Endothelial cell of hepatic sinusoid (primary cell): ENCODE measurements around the gene CEP85.
"Not testable (repeated sequence)": the region's sequence is repeated elsewhere in the genome, so short reads cannot be mapped to it uniquely, and the experiment has no call there.

Experiments
- in situ Hi-C: cut with HindIII; loops from 2 replicates; pipeline ENCODE4 v1.10.0; 2017; ENCODE audit warnings: low sequenced_read_pairs

The CEP85 gene

DNA sequence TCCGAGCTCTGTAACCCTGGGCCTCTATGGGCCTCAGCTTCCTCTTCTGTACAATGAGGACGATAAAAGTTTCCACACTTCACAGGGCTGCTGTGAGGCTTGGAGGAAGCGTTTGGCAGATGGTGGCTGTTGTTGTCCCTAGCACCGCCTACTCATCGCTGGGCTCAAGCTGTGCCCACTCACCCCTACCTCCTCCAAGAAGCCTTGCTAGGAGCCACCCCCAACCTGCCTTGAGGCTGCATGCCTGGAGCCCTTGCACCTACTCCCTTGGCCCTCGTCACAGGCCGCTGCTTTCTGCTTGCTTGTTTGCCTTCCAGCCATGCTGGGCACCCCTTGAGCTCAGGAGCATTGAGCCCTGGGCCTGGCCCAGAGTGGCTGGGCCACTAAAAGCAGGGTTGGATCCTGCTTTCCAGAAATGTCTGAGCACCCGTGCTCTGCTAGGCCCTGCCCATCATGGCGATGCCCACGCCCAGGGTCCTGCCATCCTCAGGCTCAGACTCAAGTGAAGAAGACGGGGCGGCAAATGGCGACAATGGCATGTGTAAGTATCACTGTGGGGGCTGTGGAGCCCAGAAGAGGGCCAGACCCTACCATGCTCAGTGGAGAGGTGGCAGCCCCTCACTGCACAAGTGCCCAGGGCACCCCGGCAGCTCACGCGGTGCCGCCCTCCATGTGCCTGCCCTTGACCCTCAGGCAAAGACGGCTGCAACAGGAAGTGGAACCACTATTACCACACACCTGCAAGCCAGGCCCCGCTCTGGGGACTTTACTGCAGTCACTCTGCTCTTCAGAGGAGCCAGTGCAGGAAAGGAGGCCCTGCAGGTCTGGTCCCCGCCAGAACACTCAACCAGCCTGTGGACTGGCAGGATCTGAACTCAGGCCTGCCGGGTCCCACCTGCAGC, 55.4 kb downstream of the CEP85 start:
- in situ Hi-C loops = no loop called here

DNA sequence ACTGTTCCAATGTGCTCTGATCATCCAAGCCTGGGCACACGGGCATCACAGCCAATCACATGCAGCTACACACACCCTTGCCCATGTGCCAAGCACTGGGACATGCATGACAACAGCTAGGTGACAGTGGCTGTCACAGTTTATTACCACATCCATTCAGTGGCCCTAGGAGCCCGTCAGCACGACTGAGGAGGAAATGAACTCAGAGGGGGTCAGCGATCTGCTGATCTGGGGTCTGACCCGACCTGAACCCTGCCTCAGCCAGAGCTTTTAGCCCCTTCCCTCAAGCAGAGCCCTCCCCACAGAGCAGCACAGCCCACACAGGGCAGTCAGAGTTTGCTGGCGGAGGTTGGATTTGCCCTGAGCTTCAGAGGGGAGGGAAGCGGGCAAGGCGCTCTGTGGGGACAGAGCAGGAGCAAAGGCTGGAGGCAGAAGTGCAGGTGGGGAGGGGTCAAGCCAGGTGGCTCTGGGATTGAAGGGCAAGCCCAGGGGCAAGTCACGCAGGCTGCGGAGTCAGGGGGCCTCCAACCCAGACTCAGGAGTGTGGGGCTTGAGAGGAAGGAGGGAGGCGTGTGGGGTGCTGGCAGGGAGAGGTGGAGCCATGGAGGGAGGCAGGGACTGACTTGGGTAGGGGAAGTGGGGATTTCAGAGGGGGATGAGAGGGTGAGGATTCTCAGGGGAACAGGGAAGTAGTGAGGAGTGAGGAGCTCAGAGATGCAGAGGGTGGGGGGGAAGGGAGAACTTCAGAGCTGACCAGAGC, 56.3 kb downstream of the CEP85 start:
- in situ Hi-C loops = no loop called here

DNA sequence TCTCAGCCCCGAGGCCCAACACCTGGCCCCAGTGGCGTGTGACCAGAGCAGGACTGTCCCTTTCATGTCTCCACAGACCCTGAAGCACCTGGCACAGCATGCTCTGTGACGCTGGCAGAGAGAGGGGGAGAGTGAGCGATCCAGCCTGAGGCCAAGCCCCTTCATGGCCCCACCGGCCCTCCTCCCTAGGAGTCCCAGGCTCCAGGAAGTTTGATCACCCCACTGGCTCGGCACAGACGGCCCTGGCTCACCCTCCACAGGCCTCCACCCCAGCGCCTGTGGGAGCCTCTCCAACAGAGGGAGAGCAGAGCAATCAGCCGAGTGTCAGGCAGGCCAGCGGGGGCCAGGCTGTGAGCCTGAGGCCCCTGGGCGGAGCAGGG, 56.9 kb downstream of the CEP85 start:
- in situ Hi-C loops = no loop called here

DNA sequence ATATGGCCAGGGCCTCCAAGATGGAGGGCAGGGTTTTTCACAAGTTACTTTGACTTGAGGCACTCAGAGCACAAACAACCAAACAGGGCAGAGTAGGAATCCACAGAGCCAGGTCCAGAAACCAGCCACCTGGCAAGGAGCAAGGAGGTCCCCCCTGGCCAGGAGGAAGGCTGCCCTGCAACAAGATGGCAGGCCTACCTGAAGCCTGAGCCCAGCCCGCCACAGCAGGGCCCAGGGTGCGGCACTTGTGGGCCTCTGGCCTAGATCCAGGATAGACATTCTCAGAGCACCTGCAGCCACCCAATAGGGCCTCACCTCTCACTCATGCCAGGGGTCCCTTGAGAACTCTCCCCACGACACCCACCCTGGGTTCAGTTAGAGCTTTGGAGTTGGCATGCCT, 57.4 kb downstream of the CEP85 start:
- in situ Hi-C loops = no loop called here

GRCh38 chr1:26291939-26292338, 57.9 kb downstream of the CEP85 start:
- in situ Hi-C loops = no loop called here

GRCh38 chr1:26292735-26293134, 58.7 kb downstream of the CEP85 start:
- in situ Hi-C loops = not testable (repeated sequence)

GRCh38 chr1:26293911-26294463, 60.0 kb downstream of the CEP85 start:
- in situ Hi-C loops = no loop called here

DNA sequence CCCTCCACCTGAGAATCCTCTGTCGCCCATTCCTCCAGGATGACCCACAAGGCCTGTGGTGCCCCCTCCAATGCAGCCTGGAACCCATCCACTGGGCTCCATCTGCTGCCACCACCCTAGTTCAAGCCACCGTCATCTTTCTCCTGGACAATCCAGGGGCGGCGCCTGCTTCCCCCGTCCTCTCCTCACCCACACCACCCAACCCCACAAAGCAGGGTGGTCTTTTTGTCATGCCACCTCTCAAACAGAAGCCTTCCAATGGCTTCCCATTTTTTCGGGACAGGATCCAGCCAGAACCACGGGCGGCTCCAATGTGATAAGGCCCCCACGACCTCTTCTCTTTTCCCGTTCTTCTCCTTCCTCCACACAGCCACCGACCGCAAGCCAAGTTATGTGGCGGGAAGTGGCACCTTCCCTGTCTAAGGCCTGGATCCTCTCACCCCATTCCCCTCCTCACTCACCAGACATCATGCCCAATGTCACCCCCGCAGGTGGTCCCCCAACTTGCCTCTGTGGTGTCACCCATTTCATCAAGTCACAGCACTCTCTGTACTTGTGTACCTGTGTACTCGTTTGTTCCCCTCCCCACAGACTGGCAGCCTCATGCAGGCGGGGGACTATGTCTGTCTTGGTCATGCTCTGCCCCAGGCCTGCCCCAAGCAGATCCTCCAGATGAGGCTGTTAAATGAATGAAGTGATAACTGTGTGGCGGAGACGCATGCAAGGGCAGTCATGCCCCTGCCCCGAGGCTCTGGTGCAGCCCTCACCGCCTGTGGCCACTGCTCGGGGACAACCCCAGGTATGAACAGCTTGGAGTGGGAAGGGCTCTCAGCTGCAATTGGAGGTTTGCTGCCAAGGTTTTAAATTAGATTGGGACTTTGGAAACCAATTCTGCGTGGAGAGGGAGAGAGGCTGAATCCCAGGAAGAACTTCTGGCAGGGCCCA, 61.5 kb downstream of the CEP85 start:
- in situ Hi-C loops = no loop called here

DNA sequence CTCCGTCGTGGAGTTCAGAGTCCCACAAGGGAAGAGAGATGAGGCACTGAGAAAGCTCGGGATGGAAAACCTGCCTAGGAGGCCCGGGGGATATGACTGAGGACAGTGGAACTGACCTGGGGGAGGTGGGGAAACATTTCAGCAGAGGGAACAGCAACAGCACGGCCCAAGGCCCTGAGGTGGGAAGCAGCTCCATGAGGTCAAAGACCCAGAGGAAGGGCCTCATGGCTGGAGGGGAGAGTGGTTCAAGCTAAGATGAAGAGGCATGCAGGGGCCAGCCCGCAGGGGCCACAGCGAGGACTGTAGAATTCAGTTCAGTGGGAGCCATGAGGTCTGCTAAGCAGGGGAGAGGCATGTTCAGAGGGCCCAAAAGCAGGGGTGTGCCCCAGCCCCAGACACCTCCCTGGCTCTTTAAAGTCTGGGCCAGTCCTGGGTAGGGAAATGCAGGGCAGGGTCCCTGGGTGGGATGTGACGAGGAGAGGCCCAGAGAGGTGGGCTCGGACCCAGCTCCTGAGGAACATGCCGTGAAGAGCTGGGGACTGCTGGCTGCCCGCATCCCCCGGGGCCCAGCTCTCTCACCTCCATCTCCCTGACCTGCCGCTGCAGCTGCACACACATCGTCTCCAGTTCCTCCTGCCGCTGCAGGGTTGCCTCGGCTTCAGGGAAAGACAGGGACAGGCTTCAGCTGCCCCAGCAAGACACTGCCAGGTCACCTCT, 62.5 kb downstream of the CEP85 start:
- in situ Hi-C loops = no loop called here

GRCh38 chr1:26297057-26297790, 63.2 kb downstream of the CEP85 start:
- in situ Hi-C loops = no loop called here

DNA sequence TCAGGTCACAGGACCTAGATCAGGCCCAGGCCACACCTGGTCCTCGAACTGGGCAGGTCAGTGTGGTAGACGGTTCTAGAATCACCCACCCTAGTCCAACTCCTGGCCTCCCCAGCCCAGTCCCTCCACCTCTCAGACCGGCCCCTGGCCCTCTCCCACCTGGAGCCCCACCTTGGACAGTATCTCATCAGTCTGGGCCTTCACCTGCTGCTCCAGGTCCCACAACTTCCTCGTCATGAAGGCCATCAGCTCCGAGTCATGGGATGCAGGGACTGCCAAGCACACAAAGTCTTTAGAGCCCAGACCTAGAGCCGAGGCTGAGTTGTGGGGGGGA, 63.8 kb downstream of the CEP85 start:
- in situ Hi-C loops = no loop called here

- in situ Hi-C loops = no loop called here
These were observed 66.7 kb downstream of the CEP85 start for GRCh38 chr1:26300578-26301275.

DNA sequence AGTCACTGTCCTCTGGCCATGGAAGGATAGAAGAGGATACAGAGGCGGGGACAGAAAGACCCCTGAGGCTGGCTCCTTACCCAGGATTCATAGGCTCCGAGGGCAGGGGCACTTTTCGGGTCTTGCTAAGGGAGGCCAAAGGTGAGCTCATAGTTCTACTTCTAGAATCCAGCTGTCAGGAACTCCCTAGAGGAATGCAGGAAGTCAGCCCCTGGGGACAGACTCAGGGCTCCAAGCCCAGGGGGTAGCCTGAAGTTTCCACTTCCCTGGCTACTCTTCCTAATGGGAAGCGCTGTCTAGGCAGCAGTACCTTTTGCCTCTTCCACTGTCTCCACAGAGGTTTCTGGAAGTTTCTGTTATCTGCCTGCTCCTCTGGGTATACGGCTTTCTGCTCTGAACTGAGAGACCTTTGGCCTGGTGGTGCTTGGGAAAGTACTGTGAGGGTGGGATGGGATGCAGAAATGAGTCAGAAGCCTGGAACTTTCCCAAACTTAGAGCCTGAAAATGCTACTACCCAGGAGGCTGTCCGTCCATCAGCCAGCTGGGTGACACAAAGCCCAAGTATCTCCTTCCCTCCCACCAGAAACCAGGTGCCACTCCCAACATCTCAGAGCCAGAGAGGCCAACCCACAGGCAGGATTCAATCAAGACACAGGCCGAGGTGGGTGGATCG, 68.9 kb downstream of the CEP85 start:
- in situ Hi-C loops = no loop called here

- in situ Hi-C loops = no loop called here
These were observed 71.8 kb downstream of the CEP85 start for GRCh38 chr1:26305667-26306289.

DNA sequence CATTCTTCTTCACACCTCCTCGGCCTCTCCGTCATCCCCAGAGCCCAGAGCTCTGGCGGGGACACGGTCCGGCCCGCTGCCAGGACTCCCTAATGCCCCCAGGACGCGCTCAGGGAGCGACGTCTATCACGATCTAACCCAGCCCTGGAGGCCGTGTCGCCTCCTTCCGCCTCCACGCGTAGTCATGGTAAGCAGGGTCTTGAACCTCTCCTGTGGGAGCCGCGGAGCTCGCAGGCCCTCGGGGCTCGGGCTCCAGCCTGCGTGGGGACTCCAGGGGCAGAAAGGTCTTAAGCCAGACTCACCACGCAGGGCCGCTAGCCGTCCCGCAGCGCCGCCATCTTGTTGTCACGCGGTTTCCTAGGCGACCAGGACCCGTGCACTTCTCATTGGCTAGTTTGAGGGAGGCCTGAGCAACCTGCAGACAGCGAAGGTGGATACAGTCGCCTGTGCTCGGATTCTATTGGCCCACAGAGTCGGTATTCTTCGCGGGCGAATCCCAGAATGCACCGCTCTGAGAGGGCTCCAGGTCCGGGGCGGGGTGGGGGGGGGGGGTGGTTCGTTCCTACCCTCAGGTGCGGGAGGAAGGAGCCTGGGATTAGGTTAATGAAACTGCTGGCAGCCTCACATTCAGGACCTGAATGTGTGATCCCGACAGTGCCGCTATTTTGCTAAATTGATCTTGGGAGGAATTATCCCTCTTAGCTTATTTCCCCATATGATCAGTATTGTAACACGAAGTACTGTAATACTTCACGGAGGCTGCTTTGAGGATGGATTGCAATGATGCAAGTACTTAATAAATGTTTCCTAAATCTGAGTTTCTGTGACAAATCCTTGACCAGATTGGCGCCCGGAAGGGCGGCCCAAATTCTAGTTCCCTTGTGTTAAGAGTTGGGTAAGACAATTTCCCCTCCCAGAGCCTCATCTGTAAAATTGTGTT, 72.6 kb downstream of the CEP85 start, which contains the start of gene UBXN11:
TSS of gene UBXN11 (minus strand) at position 347 of the 940 bp plus-strand sequence. CDS start 3,753 bp downstream, outside the sequence.
- in situ Hi-C loops = no loop called here

DNA sequence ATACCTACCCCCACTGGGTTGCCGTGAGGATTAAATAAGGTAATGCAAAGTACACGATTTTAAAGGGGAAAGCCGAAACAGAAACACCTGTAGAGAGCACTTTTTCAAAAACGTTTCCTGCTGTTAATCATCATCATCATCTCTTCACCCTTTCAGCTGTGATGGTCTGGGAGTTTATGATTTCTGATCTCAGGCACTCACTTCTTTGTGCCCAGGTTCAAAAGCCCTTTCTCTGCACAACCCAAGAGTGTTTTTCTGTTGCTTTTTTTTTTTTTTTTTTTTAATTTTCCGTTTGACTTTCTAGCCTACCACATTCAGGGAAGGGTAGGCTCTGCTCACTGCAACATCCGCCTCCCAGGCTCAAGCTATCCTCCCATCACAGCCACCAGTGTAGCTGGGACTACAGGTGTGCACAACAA, 73.4 kb downstream of the CEP85 start:
- in situ Hi-C loops = no loop called here
